ENCODE data around the gene SSB.
A peak's percentile ranks its signal among the peaks of the same experiment; 100 is the strongest.
"Not testable (repeated sequence)": the region's sequence is repeated elsewhere in the genome, so short reads cannot be mapped to it uniquely, and the experiment has no call there.

The SSB gene

GRCh38 chr2:169803480-169803879 is 4.8 kb downstream of the SSB start:
- no peak for DNase-seq (ENCODE audit: low read depth)
- no peak overlapping the region for H3K4me3 ChIP-seq (ENCODE audit: low read length)
- no peak for TF ChIP-seq CTCF (IDR thresholded peaks at IDR 0.05; ENCODE audit: insufficient read depth, low read depth, low read length, missing control alignments)

- DNase-seq (ENCODE audit: low read depth), result no peak
- H3K4me3 ChIP-seq (ENCODE audit: low read length), result no peak overlapping the region
- TF ChIP-seq CTCF (IDR thresholded peaks at IDR 0.05; ENCODE audit: insufficient read depth, low read depth, low read length, missing control alignments), result no peak
Observed at GRCh38 chr2:169806586-169806985, 7.9 kb downstream of the SSB start.

- no peak for TF ChIP-seq CTCF (IDR thresholded peaks at IDR 0.05; ENCODE audit: insufficient read depth, low read depth, low read length, missing control alignments)
- no peak for DNase-seq (ENCODE audit: low read depth)
Observed at GRCh38 chr2:169808221-169808620, 9.6 kb downstream of the SSB start.

GRCh38 chr2:169815849-169816248 is 17.2 kb downstream of the SSB start:
- DNase-seq (ENCODE audit: low read depth), result peak; percentile 84
- no peak for TF ChIP-seq CTCF (IDR thresholded peaks at IDR 0.05; ENCODE audit: insufficient read depth, low read depth, low read length, missing control alignments)
- no peak overlapping the region for H3K4me3 ChIP-seq (ENCODE audit: low read length)

More at GRCh38 chr2:169808221-169808620, 9.6 kb downstream of the SSB start:
- H3K4me3 ChIP-seq (ENCODE audit: low read length), result no peak overlapping the region

- DNase-seq (ENCODE audit: low read depth); H3K4me3 ChIP-seq (ENCODE audit: low read length): not testable (repeated sequence)
Observed at GRCh38 chr2:169816961-169817360, 18.3 kb downstream of the SSB start.

GRCh38 chr2:169817369-169817768 is 18.7 kb downstream of the SSB start:
- H3K4me3 ChIP-seq (ENCODE audit: low read length); DNase-seq (ENCODE audit: low read depth): not testable (repeated sequence)

- DNase-seq (ENCODE audit: low read depth), result peak; percentile 64
- no peak for TF ChIP-seq CTCF (IDR thresholded peaks at IDR 0.05; ENCODE audit: insufficient read depth, low read depth, low read length, missing control alignments)
Observed at GRCh38 chr2:169818241-169818640, 19.6 kb downstream of the SSB start.

GRCh38 chr2:169819106-169819505 is 20.4 kb downstream of the SSB start:
- TF ChIP-seq CTCF (IDR thresholded peaks at IDR 0.05; ENCODE audit: insufficient read depth, low read depth, low read length, missing control alignments), result no peak
- H3K4me3 ChIP-seq (ENCODE audit: low read length), result no peak overlapping the region
- peak; percentile 57 for DNase-seq (ENCODE audit: low read depth)

More at GRCh38 chr2:169818241-169818640, 19.6 kb downstream of the SSB start:
- H3K4me3 ChIP-seq (ENCODE audit: low read length), result no peak overlapping the region

GRCh38 chr2:169820101-169820500 is 21.4 kb downstream of the SSB start:
- not testable (repeated sequence) for H3K4me3 ChIP-seq (ENCODE audit: low read length)
- DNase-seq (ENCODE audit: low read depth), result peak; percentile 67
